ENCODE data around the gene SCAI.

The SCAI gene

GRCh38 chr9:125137200-125137599 lies 6.1 kb downstream of the SCAI start:
- DNase-seq (ENCODE audit: low spot score): no peak
- TF ChIP-seq, protein P1, sequence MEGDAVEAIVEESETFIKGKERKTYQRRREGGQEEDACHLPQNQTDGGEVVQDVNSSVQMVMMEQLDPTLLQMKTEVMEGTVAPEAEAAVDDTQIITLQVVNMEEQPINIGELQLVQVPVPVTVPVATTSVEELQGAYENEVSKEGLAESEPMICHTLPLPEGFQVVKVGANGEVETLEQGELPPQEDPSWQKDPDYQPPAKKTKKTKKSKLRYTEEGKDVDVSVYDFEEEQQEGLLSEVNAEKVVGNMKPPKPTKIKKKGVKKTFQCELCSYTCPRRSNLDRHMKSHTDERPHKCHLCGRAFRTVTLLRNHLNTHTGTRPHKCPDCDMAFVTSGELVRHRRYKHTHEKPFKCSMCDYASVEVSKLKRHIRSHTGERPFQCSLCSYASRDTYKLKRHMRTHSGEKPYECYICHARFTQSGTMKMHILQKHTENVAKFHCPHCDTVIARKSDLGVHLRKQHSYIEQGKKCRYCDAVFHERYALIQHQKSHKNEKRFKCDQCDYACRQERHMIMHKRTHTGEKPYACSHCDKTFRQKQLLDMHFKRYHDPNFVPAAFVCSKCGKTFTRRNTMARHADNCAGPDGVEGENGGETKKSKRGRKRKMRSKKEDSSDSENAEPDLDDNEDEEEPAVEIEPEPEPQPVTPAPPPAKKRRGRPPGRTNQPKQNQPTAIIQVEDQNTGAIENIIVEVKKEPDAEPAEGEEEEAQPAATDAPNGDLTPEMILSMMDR (IDR thresholded peaks at IDR 0.05; ENCODE audit: extremely low read depth, missing control alignments): no peak

DNA sequence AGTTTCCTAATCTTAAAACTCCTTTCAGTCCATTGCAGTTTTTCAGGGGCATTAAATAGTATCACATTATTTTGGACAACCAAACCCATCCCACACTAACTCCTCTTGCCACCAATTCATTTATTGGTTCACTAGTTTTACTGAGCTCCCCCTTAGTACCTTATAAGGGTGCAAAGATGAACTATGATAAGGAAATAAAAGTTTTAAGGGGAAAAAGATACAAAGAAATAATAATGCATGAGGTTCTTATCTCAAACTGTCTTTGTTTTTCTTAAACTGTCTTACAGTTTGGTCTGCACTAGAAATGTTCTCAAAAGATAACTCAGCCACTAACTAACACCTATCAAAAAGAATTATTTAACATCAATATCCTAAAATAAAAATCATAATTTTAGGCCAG lies 8.4 kb downstream of the SCAI start:
- no peak for DNase-seq (ENCODE audit: low spot score)
- TF ChIP-seq, protein P1 (IDR thresholded peaks at IDR 0.05; ENCODE audit: extremely low read depth, missing control alignments): no peak

GRCh38 chr9:125133403-125134329 lies 9.7 kb downstream of the SCAI start:
- TF ChIP-seq, protein P1 (IDR thresholded peaks at IDR 0.05; ENCODE audit: extremely low read depth, missing control alignments): no peak
- DNase-seq (ENCODE audit: low spot score): no peak

- DNase-seq (ENCODE audit: low spot score): no peak
- TF ChIP-seq, protein P1 (IDR thresholded peaks at IDR 0.05; ENCODE audit: extremely low read depth, missing control alignments): no peak
These were observed 11.6 kb downstream of the SCAI start for GRCh38 chr9:125131778-125132177.

DNA sequence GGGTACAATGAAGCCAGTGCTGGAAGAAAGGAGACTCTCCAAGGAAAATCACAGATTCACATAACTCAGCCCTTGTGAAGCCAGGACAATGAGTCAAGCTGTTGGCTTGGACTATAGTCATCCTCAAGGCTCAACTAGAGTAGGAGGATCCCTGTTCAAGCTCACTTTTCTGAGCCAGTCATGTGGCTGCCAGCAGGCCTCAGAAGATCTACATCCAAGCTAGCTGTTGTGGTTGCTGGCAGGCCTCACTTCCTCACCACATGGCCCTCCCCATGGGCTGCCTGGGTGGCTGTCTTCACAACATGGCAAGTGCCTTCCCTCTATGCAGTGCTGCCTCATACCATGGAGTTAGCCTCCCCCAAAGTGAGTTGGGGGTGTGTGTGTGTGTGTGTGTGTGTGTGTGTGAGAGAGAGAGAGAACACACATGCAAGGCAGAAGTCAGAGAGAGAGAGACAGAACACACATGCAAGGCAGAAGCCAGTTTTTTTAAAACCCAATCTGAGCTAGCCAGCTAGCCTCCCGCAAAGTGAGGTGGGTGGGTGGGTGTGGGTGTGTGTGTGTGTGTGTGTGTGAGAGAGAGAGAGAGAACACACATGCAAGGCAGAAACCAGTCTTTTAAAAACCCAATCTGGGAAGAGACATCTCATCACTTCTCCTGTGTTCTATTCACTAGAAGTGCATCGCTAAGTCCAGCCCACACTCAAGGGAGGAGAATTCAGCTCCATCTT lies 17.1 kb downstream of the SCAI start:
- TF ChIP-seq, protein P1 (IDR thresholded peaks at IDR 0.05; ENCODE audit: extremely low read depth, missing control alignments): no peak
- DNase-seq (ENCODE audit: low spot score): peak; percentile 70

DNA sequence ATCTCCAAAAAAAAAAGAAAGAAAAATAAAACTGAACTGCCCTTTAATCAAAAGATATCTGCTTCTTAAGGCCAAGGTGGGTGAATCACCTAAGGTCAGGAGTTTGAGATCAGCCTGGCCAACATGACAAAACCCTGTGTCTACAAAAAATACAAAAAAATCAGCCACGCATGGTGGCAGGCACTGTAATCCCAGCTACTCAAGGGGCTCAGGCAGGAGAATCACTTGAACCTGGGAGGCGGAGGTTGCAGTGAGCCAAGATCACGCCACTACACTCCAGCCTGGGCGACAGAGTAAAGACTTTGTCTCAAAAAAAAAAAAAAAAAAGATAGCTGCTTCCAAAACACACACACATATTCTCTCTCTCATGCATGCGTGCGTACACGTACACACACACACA lies 17.8 kb downstream of the SCAI start:
- TF ChIP-seq, protein P1 (IDR thresholded peaks at IDR 0.05; ENCODE audit: extremely low read depth, missing control alignments): no peak
- no peak for DNase-seq (ENCODE audit: low spot score)

- TF ChIP-seq, protein P1 (IDR thresholded peaks at IDR 0.05; ENCODE audit: extremely low read depth, missing control alignments): no peak
- no peak for DNase-seq (ENCODE audit: low spot score)
These were observed 22.2 kb downstream of the SCAI start for GRCh38 chr9:125121146-125121545.
